CD4-positive, alpha-beta T cell (primary cell): ENCODE results near the gene LBR. TPM values are rescaled to one million over a fixed set of nuclear protein-coding genes. Genes with fewer than 3 reads are reported as not detected.

Experiments used
- ATAC-seq: fragments of 200-7000 bp; cut with Tn5 transposase; one replicate; pipeline ENCODE4 v1.10.0; 2022; ENCODE audit warnings: mild to moderate bottlenecking; ENCODE audit not compliant: poor library complexity
- CTCF ChIA-PET: fragments of 350-600 bp; sonication (Branson Sonifier 250); formaldehyde crosslinking; loops from one replicate; lab custom pipeline; 2021; ENCODE audit warnings: antibody characterized with exemption, inconsistent platforms; lab: Charles Lee
- POLR2A ChIA-PET: fragments of 350-600 bp; sonication (Branson Sonifier 250); formaldehyde crosslinking; loops from one replicate; lab custom pipeline; 2021; ENCODE audit warnings: antibody characterized with exemption, inconsistent platforms; lab: Charles Lee
- DNase-seq, 14 experiments: peaks; one replicate each; pipeline ENCODE4 v3.0.0-alpha.2; 2013 to 2020; ENCODE audit warnings: mixed read lengths in 2 of 14
- H3K27ac ChIP-seq, 2 donors: one replicate each; pipeline versions ENCODE4 v1.5.1 to v1.7.0; 2013; ENCODE audit warnings: low read length in 2 of 2, low read depth in 1 of 2, mild to moderate bottlenecking in 1 of 2
- H3K27me3 ChIP-seq, 2 experiments: 1 replicate in 1 of 2; 2 replicates in 1 of 2; pipeline versions ENCODE4 v1.6.1 to v1.7.0; 2013; ENCODE audit warnings: low read length in 2 of 2, control low read depth in 1 of 2, mild to moderate bottlenecking in 1 of 2, moderate library complexity in 1 of 2; ENCODE audit not compliant: insufficient read depth in 2 of 2, control insufficient read depth in 1 of 2
- H3K36me3 ChIP-seq: one replicate; pipeline ENCODE4 v1.6.1; 2013; ENCODE audit warnings: low read length, control low read depth; ENCODE audit not compliant: insufficient read depth
- H3K4me1 ChIP-seq: one replicate; pipeline ENCODE4 v1.6.1; 2013; ENCODE audit warnings: low read length, control low read depth; ENCODE audit not compliant: insufficient read depth
- H3K4me3 ChIP-seq: one replicate; pipeline ENCODE4 v1.5.1; 2013; ENCODE audit warnings: mild to moderate bottlenecking, low read length, moderate library complexity
- H3K9me3 ChIP-seq, 2 experiments: 1 replicate in 1 of 2; 2 replicates in 1 of 2; pipeline versions ENCODE4 v1.6.1 to v1.7.0; 2013; ENCODE audit warnings: low read length in 2 of 2, mild to moderate bottlenecking in 2 of 2, control low read depth in 1 of 2, moderate library complexity in 1 of 2; ENCODE audit not compliant: control insufficient read depth in 1 of 2, insufficient read depth in 1 of 2
- H3K27ac Mint-ChIP-seq: one replicate; pipeline ENCODE4 v1.8.0; 2020; ENCODE audit warnings: mixed read lengths
- H3K27me3 Mint-ChIP-seq: one replicate; pipeline ENCODE4 v1.8.0; 2021; ENCODE audit warnings: mixed read lengths
- H3K36me3 Mint-ChIP-seq: one replicate; pipeline ENCODE4 v1.8.0; 2021; ENCODE audit warnings: low read depth, mixed read lengths
- H3K4me1 Mint-ChIP-seq: one replicate; pipeline ENCODE4 v1.8.0; 2021; ENCODE audit warnings: low read depth, mixed read lengths
- H3K4me3 Mint-ChIP-seq: one replicate; pipeline ENCODE4 v1.8.0; 2020; ENCODE audit warnings: mild to moderate bottlenecking, mixed read lengths
- H3K9me3 Mint-ChIP-seq: one replicate; pipeline ENCODE4 v1.8.0; 2020; ENCODE audit warnings: mixed read lengths
- intact Hi-C, 2 experiments: fragments of 100-400 bp; cut with DNase I in 1 of 2; cut with micrococcal nuclease in 1 of 2; formaldehyde crosslinking; loops; one replicate each; pipeline versions ENCODE4 v1.15.1 to v1.9.0; 2023 to 2025; cut with DNase I, micrococcal nuclease
- total RNA-seq, 174 experiments: library from RNA in 2 of 174; stranded (reverse) in 2 of 174; gene quantifications; one replicate each; pipeline ENCODE4 v1.2.3 and lab custom pipeline; 2021 to 2026
- TF ChIP-seq, protein P1 (sequence below): fragments of 200-600 bp; IDR thresholded peaks from one replicate; pipeline ENCODE4 v1.8.0; 2022; ENCODE audit warnings: antibody characterized with exemption, mild to moderate bottlenecking

Gene LBR
- total RNA-seq, 2 experiments from 2014 or later: 118 to 129 TPM

DNA sequence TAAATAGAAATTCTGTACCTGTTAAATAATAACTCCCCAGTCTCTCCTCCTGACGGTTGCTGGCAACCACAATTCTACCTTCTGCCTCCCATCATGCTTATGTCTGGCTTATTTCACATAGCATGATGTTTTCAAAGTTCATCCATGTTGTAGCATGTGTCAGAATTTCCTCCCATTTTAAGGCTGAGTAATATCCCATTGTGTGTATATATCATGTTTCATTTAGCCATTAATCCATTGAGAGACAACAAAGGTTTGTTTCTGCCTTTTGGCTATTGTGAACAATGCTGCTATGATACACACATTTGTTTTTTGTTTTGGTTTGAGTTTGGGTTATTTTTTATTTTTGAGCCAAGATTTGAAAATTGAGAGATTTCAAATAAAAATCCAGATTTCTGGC, 72.0 kb downstream of the LBR start:
- no peak overlapping the region for H3K27ac Mint-ChIP-seq
- peaks cover 28% of the 10 kb centered on the region for H3K27me3 Mint-ChIP-seq
- intact Hi-C loops: no loop called here
- TF ChIP-seq, protein P1, sequence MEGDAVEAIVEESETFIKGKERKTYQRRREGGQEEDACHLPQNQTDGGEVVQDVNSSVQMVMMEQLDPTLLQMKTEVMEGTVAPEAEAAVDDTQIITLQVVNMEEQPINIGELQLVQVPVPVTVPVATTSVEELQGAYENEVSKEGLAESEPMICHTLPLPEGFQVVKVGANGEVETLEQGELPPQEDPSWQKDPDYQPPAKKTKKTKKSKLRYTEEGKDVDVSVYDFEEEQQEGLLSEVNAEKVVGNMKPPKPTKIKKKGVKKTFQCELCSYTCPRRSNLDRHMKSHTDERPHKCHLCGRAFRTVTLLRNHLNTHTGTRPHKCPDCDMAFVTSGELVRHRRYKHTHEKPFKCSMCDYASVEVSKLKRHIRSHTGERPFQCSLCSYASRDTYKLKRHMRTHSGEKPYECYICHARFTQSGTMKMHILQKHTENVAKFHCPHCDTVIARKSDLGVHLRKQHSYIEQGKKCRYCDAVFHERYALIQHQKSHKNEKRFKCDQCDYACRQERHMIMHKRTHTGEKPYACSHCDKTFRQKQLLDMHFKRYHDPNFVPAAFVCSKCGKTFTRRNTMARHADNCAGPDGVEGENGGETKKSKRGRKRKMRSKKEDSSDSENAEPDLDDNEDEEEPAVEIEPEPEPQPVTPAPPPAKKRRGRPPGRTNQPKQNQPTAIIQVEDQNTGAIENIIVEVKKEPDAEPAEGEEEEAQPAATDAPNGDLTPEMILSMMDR: no peak
- no peaks in the 10 kb centered on the region for H3K9me3 Mint-ChIP-seq
- no peaks in the 10 kb centered on the region for H3K36me3 ChIP-seq
- no peaks in the 10 kb centered on the region for H3K4me1 ChIP-seq
- H3K36me3 Mint-ChIP-seq: no peaks in the 10 kb centered on the region
- H3K4me1 Mint-ChIP-seq: no peaks in the 10 kb centered on the region
- DNase-seq (no peak), ATAC-seq (no peak)
- H3K4me3 ChIP-seq: no peak overlapping the region
- no peak overlapping the region for H3K4me3 Mint-ChIP-seq
- H3K27me3 ChIP-seq: peaks cover 0 to 8% of the 10 kb centered on the region in 2 experiments
- ChIA-PET POLR2A (no interaction called here), CTCF (no interaction called here)
- H3K9me3 ChIP-seq: no peaks in the 10 kb centered on the region
- no peak overlapping the region for H3K27ac ChIP-seq

DNA sequence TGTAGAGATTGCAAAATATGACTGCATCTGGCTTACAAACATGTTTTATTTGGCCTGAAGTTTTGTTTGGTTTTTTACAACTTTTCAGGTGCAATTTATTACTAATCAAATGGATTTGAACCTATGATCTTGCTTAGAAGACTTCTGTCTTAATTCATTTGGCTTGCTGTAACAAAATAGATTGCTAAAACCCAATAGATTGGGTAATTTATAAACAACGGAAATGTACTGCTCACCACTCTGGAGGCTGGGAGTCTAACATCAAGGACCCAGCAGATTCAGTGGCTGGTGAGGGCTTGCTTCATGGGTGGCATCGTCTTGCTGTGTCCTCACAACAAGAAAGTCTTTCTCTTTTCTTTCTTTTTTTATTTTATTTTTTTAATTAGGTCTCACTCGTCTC, 72.9 kb downstream of the LBR start:
- intact Hi-C loops: no loop called here

More for the DNA sequence above, 72.9 kb downstream of the LBR start:
- DNase-seq (no peak), ATAC-seq (no peak)
- ChIA-PET POLR2A (no interaction called here), CTCF (no interaction called here)
- Histone ChIP-seq H3K9me3 (no peaks in the 10 kb centered on the region), H3K4me3 (no peak overlapping the region), H3K27me3 (peaks cover 0 to 8% of the 10 kb centered on the region in 2 experiments), H3K4me1 (no peaks in the 10 kb centered on the region), H3K36me3 (no peaks in the 10 kb centered on the region), H3K27ac (no peak overlapping the region)
- Mint-ChIP-seq H3K4me1 (no peaks in the 10 kb centered on the region), H3K27ac (no peak overlapping the region), H3K9me3 (no peaks in the 10 kb centered on the region), H3K27me3 (peaks cover 28% of the 10 kb centered on the region), H3K36me3 (no peaks in the 10 kb centered on the region), H3K4me3 (no peak overlapping the region)
- TF ChIP-seq, protein P1: no peak

Other genes starting within 250 kb of the LBR start
- not detected for gene ENAH, start 225.1 kb upstream of the LBR start, total RNA-seq